GM23248 (cell line): Measurements from ENCODE around the gene HCN2.

ENCODE experiments used
- EZH2 ChIP-seq: fragments of 200-600 bp; sonication (generic); IDR thresholded peaks from 2 replicates; pipeline ENCODE4 v1.6.1; 2018; ENCODE audit warnings: antibody characterized with exemption, mild to moderate bottlenecking; ENCODE audit not compliant: insufficient read depth, poor library complexity, severe bottlenecking
- EZH2phosphoT487 ChIP-seq: fragments of 200-600 bp; sonication (generic); IDR thresholded peaks from 2 replicates; pipeline ENCODE4 v1.6.1; 2018; ENCODE audit warnings: antibody characterized with exemption, moderate library complexity, mild to moderate bottlenecking, low read depth; ENCODE audit not compliant: insufficient read depth

- no peak for TF ChIP-seq EZH2
- TF ChIP-seq EZH2phosphoT487 = no peak
Measured at GRCh38 chr19:662207-662961, 72.7 kb downstream of the HCN2 start.
